Stimulated activated CD4-positive, alpha-beta T cell treated with anti-CD3 and anti-CD28 coated beads, Interleukin-15, amount 100 ng/mL, for 1 hour (primary cell): ENCODE results near the gene MAP3K7.
A peak's percentile ranks its signal among the peaks of the same experiment; 100 is the strongest.

Source experiments
- DNase-seq, 2 donors: peaks; one replicate each; pipeline ENCODE4 v3.0.0-alpha.2; 2020; ENCODE audit warnings: low read depth in 1 of 2, low spot score in 1 of 2

MAP3K7 gene

DNA sequence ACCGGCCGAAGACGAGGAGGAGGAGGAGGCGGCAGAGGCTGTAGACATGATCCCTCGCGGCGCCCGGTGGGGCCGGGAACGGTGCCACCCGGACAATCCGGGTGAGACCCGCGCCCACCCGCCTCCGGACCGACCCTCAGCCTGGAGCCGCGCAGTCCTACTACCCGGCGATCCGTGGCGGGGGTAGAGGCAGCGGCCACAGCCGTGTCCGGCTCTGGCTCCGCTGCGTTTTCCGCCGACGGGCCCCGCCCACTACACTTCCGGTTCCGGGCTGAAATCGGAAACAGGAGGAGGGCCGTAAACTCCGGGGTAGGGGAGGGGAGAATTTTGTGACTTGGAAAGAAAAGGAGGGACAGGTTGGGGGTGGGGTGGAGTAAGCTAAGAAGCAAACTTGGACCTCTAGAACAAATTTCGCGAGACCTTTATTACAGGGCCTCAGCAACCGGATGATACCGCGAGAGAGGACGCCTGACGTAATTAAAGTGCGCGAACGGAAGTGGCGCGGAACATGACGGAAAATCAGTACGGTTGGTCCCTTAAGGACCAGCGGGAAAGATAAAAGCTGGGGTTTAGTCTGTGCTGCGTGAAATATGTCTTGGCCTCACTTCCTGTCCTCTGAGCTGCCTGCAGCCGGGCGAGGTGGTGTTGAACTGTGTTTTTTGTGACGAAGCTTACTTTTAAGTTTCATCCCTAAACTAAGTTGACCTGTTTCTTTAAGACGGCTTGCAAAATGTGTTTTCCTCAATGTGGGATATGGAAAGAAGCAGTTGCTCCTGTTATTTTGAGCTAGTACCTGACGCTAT, at the start of gene MAP3K7:
Gene MAP3K7 (minus strand): TSS at position 237 of the 803 bp plus-strand sequence. CDS start 189 bp downstream, at position 48.
- peak; percentile 82 to 89 for DNase-seq

DNA sequence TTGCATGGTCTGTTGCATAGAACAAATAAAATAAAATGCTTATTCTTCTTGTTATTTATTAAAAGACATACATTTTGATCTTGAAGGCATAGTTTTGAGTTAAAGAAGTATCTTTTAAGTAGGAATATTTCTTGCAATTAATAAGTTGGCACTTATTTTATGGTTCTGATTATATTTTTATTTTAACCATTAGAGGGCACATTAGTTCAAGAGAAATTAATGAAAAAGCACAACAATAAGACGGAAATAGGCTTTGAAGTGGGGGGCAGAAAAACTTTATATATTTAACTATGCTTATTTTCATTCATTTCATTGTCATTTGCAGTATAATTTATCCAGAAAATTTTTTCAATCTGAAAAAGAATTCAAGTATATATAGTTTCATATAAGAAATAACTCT, 44.2 kb upstream of the MAP3K7 start:
- no peak for DNase-seq

GRCh38 chr6:90621581-90621980, 34.7 kb upstream of the MAP3K7 start:
- no peak for DNase-seq

- DNase-seq, result no peak
Observed at GRCh38 chr6:90619221-90619620, 32.3 kb upstream of the MAP3K7 start.

DNA sequence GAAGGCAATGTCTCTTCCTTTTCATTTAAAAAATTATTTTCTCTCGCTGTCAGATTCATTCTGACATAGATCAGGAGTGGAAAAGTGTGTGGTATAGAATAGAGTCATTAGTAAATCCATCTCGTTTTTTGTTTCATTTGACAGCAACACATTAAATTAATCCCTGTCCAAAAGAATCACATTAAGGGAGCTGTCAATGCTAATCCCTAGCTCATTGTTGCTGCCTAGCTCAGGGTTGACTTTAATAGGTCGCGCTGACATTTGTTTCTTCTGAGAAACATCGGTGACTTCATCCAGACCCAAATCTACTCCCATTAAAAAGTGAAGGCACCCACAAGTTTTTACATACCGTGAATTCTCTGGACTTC, 25.4 kb upstream of the MAP3K7 start:
- no peak for DNase-seq

- DNase-seq, result no peak
Observed at GRCh38 chr6:90611543-90612312, 24.9 kb upstream of the MAP3K7 start.

DNA sequence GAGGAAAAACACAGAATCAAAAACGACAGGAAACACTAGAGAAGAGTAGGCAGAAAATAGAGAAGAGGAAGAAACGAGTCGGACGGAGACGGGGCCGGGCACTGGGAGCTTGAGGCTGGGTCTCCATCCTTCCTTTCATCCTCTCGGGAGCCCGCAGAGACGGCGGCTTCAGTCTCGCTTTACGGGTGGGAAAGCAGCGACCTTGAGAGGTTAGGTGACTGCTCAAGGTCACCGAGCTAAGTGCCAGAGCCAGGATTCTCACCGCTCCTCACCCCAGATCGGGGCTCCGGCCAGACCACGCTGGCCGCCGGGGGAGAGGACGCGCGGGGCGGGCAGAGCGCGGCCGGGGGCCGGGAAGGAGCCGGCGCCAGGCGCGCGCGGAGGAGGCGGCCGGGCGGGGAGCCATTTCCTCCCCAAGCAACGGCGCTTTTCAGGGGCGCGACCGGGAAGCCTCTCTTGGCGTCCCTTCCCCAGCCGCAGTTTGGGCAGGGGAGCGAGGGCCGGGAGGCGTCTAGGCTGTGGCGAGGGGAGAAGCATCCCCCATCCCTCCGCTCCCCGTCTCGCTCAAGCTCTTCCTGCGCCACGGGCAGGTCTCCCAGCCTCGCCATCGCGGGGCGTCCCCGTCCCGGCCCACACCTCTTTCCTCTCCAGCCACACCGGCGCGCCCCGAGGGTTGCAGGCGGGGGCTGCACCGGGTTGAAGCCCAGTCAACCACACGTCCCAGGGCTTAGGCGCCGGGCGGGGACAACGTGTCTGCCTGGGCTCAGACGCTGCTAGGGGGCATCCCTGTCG, 24.1 kb upstream of the MAP3K7 start:
- DNase-seq, result peak in 1 of 2 donors; percentile 6

DNA sequence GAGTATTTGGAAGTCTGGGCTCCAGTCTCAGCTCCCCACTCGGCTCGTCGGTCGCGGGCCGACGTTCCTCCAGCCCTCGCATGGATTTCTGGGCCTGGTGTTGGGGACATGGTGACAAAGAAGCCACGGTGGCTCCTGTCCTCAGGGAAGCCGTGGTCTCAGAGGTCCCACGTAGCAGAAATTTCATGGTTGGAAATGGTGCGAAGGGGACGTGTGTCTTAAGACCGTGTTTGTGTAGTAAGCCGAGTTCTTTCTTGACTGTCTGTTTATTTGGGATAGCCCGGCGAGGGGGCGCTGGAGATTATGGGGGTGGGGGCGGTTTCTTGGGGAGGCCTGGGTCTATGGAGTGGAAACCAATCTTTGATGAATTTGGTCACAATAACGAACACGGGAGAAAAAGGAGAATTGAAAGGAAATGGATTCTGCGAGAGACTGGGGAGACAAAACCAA, 23.5 kb upstream of the MAP3K7 start:
- no peak for DNase-seq

- DNase-seq, result no peak
Observed at GRCh38 chr6:90605749-90606340, 19.0 kb upstream of the MAP3K7 start.

- no peak for DNase-seq
Observed at GRCh38 chr6:90604546-90604945, 17.7 kb upstream of the MAP3K7 start.

- DNase-seq, result no peak
Observed at GRCh38 chr6:90599151-90599550, 12.3 kb upstream of the MAP3K7 start.

DNA sequence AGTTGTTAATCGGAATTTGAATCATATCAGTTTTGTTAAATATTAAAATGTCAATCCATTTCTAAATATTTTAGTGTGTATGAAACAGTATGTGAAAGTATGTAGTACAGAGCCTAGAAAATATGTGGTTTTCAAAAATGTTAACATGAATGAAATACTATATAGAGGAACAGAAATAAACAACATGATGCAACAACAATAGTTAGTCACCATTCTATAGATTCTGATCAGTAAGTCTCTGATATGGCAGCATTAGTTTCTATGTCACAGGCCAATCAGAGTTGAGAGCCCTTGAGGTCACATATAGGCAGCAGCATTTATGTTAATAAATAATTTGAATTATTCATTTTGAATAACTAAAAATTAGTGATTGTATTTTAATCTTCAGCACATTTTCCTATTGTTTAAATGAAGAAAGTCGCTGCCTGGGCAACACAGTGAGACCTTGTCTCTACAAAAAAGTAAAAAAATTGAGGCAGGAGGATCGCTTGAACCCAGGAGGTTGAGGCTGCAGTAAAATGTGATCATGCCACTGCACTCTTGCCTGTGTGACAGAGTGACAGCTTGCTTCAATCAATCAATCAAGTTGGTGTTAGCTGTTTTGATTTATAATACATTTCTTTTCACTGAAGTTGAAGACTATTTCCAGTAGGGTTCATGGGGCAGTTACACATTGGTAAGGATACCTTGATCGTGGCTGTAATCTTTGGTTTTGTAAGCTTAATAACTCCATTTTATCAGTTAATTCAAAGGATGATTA, 11.5 kb upstream of the MAP3K7 start:
- no peak for DNase-seq

DNA sequence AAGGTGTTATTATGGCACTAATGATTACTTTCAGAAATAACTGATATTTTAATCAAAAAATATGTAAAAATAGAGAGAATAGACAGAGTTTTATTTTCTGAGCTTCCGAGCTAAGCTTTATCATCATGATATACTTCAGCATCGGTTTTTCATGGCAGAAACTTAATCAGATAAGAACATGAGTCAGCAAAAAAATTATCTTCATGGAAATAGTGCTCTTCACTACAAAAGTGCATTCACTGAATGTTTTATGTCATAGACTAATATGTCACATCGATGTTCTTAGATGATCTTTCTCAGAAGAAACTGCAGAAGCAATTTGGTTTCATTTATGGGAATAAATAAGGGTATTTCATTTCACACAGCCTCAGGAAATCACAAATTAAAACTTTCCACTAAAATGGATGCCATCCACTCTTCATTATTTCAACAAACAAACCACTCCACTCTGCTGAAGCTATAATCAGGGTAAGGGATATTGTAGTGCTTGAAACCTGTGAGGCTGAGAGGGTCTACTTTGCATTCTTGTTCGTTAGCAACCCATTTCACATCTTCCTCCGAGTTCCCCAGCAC, 10.2 kb upstream of the MAP3K7 start:
- DNase-seq, result no peak

DNA sequence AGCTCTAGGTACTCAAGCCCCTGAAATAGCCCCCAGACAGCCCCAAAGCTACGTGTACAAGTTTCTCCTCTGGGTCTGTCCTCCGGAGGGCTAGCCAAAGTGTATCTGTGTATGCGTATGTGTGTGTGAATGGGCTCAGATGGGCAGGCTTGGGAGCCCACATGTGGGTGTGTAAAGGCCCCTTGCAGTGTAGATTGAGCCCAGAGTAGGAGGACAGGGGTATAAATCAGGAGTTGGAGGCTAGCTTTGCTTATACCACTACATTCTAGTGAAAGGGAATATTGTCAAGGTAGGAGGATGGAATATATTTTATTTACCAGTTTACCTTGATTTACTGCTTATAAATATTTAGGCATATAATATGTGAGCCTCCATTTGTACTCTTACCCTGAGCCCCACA, 9.0 kb upstream of the MAP3K7 start:
- DNase-seq, result no peak

- peak in 1 of 2 donors; percentile 8 for DNase-seq
Observed at GRCh38 chr6:90586546-90586835, 381 bp downstream of the MAP3K7 start.

DNA sequence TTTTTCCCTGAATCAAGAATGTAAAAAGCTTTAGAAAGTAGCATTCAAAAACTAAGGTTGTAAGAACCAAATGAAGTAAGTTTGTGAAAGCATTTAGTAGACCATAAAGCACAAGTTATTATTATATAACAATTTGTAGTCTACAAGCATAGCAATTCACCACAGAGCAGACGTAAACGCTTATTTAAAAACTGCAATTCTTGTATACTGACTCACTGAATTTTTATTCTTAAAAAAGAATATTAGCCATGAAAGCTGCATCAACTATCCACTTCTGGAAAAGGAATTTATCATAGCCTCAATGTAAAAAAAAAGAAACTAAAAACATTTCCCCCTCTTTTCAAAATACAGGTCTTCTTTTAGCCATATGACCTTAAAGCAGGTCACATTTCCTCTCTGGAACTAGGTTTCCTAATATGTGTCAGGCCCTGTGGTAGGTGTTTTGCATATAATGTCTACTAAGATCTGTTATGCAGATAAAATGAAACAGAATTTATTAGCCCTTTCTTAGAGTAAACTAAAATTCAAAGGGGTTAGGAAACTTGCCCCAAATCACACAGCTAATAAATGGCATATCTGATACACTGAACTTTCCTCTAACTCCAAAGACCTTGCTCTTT, 2.1 kb downstream of the MAP3K7 start:
- DNase-seq, result no peak

GRCh38 chr6:90583836-90584481, 2.9 kb downstream of the MAP3K7 start:
- no peak for DNase-seq

GRCh38 chr6:90583179-90583835, 3.6 kb downstream of the MAP3K7 start:
- no peak for DNase-seq

DNA sequence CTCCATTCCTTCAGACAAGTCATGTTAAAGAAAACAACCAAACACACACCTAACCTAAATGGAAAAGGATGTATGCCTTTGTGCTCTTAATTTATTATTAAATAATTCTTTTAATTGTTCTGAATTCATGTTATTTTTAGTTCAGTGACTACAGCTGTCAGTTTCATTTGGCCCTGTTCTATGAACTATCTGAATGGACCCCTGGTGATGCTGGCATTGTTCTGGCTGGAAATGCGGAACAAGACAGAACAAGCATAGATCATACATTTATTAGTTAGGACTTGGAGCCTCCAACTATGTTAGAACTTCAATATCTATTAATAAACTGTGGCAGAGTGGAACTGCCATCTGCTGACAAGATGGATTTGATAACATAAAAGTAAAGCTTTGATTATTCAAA, 5.7 kb downstream of the MAP3K7 start:
- DNase-seq, result no peak
